DMS114 treated with DMSO at 0.1 percent for 48 hours (cell line): ENCODE results near the gene MINDY4.

ENCODE experiments used
- DNase-seq: peaks from one replicate; lab custom pipeline; 2025; ENCODE audit not compliant: unreplicated experiment; lab: John Stamatoyannopoulos, UW

The MINDY4 gene

DNA sequence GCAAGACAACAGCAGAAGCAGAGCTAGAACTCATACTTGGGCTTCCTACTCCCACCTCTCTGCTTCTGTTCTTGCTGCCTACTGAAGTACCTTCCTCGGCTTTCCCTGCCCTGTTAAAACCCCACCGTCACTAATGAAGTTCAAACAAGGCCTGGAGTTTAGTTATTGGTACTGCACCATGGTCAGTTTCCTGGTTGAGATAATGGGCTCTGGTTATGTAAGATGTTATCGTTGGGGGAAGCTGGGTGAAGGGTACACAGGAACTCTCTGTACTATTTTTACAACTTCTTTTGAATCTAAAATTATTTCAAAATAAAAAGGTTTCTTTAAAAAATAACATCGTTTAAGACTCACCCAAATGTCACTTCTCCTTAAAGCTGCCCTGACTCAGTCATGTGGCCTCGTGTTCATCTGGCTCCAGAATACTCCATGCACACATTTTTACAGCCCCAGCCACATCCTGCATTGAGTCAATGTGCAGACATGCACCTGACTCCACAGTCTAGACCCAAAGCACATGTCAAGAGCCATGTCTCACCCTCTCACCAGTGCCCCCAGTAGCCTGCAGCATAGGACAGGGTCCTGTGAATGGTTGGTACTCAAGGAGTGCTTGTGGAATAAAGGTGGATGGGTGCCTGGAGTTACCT lies 103.6 kb downstream of the MINDY4 start:
- no peak for DNase-seq

DNA sequence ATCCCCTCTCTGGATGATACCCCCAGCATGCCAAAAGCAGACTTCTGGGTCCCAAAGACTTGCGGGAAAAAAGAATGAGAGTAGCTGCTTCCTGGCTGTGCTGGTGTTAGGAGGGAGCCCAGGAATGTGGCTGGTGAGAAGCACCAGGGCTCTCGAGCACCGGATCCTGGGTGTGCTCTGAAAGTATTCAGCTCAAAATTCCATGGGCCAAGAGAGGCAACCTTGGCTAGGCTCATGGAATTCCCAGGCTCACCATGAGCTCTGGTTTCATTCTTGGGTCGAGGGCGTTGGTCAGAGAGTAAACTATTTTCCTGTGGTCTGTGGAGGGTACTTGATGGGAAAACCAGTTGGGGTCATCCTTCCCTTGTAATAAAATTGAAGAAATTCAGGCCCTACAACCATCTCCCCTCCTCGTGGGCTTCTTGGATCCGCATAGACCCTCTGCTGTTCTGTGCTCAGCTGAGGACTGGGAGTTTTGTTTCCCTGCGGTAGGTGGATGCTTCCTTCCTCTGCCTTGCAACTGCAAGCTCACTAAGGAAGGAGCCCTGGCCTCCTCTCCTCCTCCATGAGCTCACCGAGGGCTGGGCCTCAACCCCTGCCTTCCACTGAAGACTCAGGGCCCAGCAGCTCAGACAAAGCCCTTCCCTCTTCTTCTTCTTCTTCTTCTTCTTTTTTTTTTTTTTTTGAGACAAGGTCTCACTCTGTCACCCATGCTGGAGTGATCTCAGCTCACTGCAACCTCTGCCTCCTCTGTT lies 106.0 kb downstream of the MINDY4 start:
- DNase-seq = no peak

DNA sequence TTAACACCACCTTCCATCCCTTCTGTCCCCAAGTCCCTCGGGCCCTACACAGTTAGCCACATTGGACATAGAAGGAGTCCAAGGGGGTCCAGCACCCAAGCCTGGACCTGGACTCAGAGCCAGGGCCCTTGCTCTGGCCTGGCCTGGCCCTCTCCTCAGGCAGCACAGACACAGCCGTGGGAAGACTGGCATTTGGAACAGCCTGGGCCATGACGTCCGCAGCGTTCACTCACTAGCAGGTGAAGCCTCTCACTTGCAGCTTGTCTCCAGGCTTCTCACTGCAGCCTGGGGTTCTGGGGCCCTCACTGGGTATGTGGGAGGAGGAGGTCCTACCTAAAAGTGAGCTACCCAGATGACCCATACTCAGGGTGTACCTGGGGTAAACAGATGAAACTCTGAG lies 106.8 kb downstream of the MINDY4 start:
- DNase-seq = no peak

DNA sequence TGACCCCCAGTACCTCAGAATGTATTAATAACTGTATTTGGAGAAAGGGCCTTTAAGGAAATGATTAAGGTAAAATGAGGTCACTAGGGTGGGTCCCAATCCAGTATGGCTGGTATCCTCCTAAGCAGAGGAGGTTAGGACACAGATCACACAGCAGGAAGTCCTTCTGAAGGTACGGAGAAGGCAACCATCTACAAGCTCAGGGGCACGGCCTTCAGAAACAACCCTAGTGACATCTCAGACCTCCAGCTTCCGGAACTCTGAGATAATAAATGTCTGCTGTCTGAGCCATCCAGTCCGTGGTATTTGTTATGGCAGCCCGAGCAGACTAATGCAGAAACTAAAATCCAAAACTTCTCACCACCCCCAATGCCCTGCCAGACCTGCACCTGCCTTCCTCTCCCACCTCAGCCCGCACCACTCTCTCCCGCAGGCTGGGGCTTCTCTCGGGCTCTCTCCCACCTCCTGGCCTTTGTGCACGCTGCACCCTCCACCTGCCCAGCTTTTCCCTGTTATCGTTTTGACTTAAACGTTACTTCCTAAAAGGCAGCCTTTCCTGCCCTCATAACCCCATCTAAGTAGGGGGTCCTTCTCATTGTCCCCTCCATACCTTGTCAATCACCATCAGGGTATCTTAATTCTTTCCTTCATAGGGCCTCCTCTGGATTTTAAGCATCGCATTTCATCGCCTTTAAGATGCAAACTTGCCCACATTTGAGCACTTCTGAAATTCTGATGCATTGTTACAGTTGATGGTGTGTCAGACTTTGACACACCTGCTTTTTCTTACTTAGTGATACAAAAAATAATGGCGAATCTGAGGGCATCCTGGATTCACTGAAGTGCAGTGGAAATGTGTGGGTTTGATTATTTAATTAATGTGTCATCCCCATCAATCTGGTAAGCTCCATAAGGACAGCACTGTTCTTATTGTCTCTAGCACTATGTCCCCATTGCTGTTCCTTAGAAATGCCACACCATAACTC lies 108.2 kb downstream of the MINDY4 start:
- DNase-seq = no peak

DNA sequence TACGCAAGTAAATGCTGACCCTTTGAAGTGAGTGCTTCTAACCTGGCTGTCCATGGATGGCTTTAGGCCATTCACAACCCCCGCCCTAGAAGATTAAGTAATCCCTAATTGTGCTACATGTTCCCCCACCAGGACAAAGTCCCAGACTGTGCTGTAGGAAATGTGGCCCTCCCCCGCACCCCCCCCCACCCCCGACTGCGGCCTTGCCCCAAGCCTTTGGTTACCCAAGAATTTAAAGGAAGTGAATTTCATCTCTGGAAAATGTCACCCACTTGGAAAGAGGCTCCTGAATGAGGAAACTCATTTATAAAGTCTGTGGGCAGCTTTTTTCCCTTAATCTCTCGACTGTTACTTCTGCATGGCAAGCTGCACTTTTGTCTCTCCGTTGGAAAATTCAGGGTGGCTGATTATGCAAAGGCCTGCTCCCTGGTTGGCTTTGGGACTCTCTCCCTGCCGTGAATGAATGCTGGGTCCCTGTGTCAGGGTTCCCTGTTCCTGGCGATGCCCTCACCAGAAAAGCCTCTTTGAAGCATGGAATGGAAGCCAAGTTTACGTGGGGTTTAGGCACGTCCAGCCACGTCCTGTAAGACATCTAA lies 109.0 kb downstream of the MINDY4 start:
- no peak for DNase-seq

DNA sequence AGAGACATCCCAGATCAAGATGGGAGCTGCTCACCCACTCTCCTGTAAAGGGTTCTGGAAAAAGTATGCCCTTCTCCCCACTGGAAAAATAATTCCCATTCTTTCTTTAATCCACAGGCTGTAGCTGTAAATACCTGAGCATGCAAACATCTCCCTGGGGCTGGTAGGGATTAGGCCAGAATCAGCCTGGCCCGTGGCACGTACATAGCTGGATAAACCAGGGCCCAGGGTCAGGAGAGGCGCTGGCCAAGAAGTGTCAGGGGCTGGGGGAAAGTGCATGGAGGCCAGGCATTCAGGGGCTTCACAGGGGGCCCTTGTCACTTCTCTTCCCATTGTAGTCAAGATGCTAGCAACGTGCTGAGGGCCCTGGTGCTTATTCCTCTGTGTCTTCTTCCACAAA lies 109.7 kb downstream of the MINDY4 start:
- DNase-seq = no peak

DNA sequence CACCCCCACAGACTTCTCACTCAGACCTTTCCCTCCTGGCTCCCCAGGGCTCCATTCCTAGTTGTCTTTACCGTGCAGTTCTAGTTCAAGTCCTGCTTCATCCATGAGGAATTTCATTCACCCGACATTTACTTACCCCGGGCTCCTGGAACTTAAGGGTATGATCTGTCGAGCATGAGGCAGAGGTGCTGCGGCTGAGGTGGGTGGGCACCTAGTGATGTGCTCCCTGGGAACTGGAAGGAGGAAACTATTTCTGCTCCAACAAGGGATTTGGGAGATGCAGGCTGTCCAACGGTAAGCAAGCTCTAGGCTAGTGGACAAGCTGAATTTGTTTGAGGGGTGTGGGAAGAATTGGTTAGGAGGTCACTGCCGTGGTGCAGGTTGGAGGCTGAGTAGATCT lies 110.2 kb downstream of the MINDY4 start:
- DNase-seq = no peak

DNA sequence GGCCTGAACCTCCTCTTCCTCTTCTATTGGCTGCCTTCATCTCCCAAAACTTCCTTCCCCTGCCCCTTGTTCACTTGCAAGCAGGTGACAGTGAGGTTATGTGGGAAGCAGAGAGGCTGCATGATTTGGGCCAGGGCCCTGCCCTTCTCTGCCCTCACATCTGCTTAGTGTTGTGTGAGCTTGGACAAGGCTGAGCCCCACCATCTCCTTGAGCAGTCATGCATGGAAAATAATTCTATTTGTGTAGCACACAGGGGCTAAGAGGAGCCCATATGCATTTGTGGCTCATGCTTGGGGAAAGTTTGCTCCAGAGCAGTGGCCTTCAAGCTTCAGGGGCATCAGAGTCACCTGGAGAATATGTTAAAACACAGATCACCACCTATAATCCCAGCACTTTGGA lies 113.7 kb downstream of the MINDY4 start:
- DNase-seq = no peak

DNA sequence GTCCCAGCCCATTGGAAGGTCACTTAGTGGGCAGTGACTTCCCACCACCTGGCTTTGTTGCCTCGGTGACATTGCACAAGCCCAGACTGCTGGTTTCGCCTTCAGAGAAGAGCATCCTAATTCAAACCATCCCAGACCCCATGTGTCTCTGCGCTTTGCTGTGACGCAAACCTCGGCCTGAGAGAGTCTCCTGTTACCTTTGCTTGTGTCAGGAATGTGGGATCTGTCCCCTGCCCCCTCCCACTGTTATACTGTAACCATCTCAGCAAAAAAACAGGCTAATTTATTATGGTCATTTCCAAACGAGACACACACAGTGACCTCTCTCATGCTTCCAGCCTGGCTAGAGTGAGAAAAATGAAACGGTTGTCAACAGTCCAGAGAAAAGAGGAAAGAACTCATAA lies 115.4 kb downstream of the MINDY4 start:
- DNase-seq = no peak

DNA sequence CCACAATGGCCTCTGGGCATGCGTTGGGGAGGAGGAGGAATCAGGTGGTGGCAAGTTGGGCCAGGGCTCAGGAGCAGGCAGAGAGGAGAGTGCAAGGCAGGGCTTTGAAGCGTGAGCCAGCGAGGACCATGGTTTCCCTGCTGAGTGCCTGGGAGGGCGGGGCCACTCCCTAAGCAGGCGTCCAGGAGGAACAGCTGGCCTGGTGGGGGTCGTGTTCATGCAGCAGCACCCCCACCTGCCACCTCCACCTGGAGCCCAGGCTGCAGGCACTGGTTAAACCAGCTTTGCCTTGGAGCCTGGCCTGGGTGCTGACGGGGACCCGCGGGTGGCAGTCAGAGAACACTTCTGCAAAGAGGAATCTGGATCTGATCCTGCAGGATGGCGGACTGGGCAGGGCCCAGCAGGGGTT lies 116.3 kb downstream of the MINDY4 start:
- DNase-seq = no peak

DNA sequence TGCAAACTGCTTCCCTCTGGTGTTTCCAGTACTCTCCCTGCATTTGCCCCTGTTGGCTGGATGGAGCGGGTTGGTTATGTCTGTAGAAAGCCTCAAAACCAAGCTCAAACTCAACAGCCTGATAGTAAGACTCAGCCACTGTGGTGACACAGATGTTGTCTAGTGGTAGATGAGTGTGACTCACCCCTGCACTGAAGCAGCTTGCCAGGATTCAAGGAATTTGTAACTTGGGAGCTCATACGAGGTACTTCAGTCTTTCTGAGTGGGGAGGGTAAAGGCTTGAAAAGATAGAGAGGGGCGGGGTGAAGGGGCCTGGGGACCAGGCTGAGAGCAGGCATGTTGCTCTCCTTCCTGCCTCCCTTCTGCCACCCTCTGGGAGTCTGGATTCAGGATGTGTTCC lies 117.5 kb downstream of the MINDY4 start:
- no peak for DNase-seq

DNA sequence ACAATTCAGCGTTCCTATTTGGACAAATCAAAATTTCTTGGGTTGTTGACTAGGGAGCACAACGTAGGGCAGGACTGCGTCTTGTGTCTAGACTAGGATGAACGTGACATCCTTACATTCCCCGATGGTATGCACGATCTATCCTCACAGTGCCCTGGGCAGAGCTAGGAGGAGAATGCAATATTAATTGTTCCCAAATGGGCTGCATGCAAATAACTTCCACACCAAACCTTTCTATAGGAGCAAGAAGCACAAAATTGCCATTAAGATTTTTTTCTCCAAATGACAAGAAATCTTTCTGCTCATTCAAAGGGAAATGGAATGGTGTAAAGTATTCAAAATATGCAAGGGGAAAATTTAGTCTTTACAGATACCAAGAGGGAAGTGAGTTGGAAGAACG lies 119.0 kb downstream of the MINDY4 start:
- no peak for DNase-seq

DNA sequence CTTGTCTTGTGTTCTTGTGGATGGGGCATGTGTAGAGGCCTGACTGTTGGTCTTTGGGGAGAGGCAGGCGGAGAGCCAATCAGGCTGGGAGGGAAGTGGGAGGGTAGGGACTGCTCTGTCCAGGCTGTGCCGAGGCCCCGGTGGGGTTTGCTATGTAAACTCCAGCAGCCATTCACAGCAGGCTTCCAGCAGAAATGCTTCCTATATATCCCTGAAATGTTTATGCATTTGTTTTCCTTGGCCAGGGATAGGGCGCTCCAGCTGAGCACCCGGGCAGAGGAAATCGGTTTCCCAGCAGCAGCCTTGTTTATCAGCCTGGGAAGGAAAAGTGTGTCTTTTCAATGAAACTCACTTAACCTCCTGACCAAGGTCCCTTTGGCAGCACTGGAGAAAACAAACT lies 122.1 kb downstream of the MINDY4 start:
- DNase-seq = no peak

DNA sequence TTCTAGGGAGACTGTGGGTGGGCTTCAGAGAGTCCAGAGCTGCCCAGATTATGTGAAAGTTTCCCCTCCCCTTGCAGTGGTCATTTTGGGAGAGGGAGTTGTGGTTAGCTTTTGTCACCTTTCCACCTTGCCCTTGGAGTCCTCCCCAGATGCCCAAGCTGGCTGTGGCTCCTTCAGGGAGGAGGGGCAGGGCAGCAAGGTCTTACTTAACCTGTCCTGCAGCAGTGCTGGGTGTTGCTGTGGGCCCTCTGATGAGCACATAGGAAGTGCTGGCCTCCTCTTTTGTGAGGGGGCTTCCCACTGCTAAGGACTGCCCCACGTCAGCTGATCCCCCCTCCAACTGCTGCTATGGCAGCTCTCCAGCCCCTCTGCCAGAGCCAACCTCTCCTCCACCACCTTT lies 122.8 kb downstream of the MINDY4 start:
- no peak for DNase-seq

DNA sequence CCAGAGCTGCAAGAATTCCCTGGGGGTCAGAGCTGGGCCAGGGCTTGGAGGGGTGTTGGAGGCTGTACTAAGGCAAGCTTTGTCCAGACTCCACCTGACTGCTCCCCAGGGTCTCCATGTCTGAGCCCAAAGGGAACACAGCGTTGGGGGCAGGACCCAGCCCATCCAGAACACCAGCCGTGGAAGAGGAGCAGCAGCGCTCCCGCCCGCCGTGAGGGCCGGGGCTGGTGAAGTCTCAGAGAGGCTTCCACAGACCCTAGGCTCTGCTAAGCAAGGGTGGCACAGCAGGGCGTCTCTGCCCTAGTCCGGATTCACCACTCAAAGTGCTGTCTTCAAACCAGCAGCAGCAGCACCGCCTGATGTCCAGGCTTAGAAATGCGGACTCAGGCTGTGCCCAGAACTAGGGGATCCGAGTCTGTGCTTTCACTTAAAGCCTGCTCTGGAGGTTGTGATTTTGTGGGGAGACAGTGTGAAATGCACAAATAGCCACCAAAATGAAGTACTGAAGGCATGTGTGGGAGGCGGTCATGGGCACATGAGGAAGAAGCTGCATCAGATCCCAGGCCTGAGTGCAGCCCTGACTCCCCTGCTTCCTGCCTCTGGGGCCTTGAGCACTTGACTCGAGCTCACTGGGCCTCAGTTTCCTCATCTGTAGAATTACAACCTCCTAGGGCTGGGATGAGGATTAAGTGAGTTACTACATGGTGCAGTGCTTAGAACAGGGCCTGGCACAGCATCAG lies 123.8 kb downstream of the MINDY4 start:
- no peak for DNase-seq

DNA sequence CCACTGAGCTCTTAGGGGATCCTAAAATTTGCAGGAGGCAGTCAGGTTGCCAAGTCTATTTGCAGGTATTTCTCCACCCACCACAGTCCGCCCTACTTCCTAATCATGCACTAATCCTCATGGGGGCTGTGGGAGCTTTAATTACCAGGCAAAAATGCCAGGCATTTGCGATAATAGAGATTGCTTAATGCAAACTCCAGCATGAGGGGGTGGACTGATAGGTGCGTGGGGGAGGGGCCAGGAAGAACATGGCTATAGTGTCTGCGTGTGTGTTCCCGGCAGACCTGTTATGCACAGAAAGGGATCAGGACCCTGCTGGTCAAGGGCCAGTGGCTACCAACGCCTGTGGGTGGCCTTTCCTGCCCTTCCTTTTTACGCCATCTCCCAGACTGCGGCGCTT lies 124.8 kb downstream of the MINDY4 start:
- DNase-seq = no peak

DNA sequence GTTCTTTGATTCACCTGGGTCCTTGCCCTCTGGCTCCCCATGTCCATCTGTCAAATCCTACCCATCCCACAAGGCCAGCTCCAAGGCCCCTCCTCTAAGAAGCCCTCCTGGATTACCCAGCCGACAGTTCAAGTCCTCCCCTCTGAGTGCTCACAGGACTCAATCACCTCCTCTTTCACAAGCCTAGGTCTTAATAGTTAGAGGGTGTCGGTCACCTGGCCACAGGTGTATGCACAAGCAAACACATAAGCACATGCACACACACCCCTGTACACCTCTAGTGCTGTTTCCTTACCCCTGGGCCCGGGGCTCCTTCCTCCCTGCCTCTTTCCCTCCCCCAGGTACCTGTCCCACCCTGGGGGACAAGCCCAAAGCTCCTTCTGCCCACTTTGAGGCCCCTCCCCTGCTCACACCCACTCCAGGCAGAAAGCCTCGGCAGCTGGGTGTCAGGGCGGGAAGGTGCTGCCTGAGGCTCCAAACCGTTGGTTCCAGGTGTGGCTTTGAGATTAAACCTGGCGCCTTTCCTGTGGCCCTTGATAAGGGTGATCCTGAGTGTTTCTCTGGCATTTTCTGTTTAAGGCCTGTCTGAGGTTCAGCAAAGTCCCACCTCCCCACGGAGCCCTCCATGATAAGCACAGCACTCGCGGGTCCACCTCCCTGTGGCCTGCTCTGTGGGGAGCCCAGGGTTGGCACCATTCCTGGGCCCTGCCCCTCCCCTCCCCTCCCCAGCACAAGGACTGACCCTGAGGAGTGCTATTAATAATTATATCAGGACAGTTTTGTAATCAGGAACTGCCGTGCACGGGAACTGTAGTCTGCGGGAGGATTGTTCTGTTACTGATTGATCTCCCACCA lies 125.8 kb downstream of the MINDY4 start:
- DNase-seq = no peak

DNA sequence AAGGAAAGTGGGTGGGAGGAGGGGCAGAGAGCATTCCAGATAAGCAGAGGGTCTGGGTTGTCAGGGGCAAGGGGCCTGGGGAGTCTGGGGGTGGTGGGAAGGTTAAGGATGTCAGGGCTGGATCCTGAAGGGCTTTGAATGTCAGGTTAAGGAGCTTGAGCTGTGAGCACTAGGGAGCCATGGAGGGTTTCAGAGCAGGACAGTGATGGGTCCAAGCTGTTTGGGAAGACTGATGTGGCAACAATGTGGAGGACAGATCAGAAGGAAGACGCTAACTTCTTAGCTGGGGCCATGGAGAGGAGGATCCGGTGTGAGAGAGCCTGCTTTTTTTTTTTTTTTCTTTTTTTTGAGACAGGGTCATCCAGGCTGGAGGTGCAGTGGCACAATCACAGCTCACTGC lies 126.6 kb downstream of the MINDY4 start:
- DNase-seq = no peak

DNA sequence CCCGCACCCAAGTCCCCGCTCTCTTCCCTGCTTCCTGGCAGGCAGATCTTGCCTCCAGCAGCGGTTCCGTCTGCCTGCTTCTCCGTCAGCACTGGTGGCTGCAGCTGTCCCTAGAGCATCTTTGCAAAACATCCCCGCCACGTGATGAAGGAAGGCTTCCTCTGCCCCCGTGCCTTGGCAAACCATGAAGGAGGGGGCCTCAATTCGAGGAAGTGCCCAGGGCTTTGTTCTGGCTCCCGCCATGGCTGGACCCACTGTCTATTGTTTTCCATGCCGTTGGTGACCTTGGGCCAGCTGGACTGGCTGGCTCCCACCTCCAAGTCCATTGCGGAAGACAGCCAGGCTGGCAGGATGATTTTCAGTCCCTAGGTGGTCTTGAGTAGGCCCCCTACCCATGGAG lies 127.2 kb downstream of the MINDY4 start:
- DNase-seq = no peak

DNA sequence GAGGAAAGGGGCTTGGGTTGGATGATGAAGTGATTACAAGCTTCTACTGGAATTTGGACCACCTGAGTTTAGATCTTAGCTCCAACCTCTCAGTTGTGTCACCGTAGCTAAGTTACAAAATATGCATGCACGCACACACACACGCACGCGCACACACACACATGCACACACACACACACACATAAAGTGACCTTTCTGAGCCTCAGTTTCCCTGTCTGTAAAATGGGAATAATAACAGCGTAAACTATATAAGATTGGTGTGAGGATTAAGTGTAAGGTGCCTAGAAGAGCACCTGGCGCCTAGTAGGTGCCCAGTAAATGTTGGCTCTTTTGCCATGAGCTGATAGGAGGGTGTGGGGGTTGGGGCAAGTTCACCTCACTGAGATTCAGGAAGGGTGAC lies 127.8 kb downstream of the MINDY4 start:
- DNase-seq = no peak
